Fibroblast of skin of right quadriceps (primary cell): ENCODE results near the gene MSMP.

Experiments
- DNase-seq: peaks from one replicate; pipeline ENCODE4 v3.0.0-alpha.2; 2013

The MSMP gene

GRCh38 chr9:35771075-35771433 is 17.0 kb upstream of the MSMP start:
- DNase-seq: no peak

GRCh38 chr9:35769763-35770162 is 15.7 kb upstream of the MSMP start:
- no peak for DNase-seq

- no peak for DNase-seq
These were observed 13.4 kb upstream of the MSMP start for GRCh38 chr9:35767458-35767857.

- no peak for DNase-seq
These were observed 12.9 kb upstream of the MSMP start for GRCh38 chr9:35766997-35767396.

GRCh38 chr9:35763803-35764202 is 9.7 kb upstream of the MSMP start:
- no peak for DNase-seq

- no peak for DNase-seq
These were observed 9.1 kb upstream of the MSMP start for GRCh38 chr9:35763181-35763580.

DNA sequence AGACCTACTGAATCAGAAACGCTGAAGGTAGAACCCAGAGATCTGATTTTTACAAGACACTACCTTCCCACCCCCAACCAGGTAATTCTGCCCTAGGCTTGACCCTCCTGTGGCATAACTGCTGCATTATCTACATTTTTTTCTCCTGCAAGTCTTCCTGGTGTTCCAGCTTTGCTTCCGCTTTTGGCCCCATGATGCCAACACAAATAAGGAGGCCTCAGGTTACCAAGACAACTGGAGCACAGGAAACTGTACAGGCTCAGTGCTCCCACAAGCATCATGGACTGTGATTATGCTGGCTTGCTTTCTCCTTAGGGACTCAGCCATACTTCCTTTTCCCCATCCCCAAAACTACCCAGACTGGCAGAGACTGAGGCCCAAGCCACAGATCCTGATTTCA is 6.6 kb upstream of the MSMP start:
- peak; percentile 20 for DNase-seq

DNA sequence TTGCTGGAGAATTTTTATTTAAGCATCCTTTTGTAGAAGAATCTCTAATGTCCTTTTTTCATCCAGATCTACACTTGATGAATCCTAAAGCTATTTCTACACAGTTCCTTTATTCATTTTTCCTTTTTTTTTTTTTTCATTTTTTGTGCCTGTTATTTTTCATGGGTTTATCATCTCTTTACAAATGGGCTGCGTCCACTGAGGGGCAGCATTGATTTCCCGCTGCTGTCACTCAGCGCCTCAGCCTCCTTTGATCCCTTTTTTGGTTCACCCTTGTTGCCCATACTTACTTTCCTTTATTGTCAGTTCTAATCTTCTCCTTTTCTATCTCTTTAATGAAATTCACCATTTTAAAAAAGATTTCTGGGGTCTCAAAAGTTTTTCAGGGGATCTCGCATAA is 5.7 kb upstream of the MSMP start:
- no peak for DNase-seq

- DNase-seq: no peak
These were observed 4.5 kb upstream of the MSMP start for GRCh38 chr9:35758475-35759050.

- no peak for DNase-seq
These were observed 3.8 kb upstream of the MSMP start for GRCh38 chr9:35757892-35758275.

GRCh38 chr9:35757226-35757891 is 3.3 kb upstream of the MSMP start:
- no peak for DNase-seq

GRCh38 chr9:35756275-35757225 is 2.5 kb upstream of the MSMP start:
- DNase-seq: no peak

GRCh38 chr9:35755071-35755470 is 995 bp upstream of the MSMP start:
- DNase-seq: no peak

DNA sequence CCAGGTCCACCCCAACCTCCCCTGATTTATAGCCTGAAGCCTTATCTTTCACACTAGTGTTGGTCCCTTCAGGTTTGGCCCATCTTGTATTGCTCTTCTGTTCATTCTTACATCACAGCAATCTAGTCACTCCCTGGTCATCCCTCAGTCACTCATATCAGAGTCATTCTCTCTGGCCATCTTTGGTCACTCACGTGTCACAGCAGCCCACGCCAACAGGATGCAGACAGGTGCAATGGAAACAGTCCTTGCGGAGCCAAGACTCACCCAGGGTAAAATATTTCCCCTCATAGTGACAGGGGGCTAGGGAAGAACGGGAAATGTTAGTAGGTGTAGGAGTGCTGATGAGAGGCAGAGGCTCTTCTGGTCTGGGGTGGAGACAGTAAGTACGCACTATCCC is 610 bp downstream of the MSMP start:
- DNase-seq: no peak

- DNase-seq: no peak
These were observed 3.9 kb downstream of the MSMP start for GRCh38 chr9:35750256-35750531.

GRCh38 chr9:35749515-35750255 is 4.4 kb downstream of the MSMP start:
- no peak for DNase-seq

GRCh38 chr9:35748858-35749514 is 5.1 kb downstream of the MSMP start, which contains the start of the genes GBA2 and RGP1:
TSS of gene GBA2 (minus strand) at chr9:35749228. CDS start at chr9:35748704, 524 bp downstream.
TSS of gene RGP1 (plus strand) at chr9:35749287. CDS start at chr9:35749756, 469 bp downstream.
- DNase-seq: peak; percentile 53

- no peak for DNase-seq
These were observed 5.7 kb downstream of the MSMP start for GRCh38 chr9:35748242-35748857.

- no peak for DNase-seq
These were observed 7.5 kb downstream of the MSMP start for GRCh38 chr9:35746583-35746982.

- DNase-seq: no peak
These were observed 8.5 kb downstream of the MSMP start for GRCh38 chr9:35745569-35745968.

DNA sequence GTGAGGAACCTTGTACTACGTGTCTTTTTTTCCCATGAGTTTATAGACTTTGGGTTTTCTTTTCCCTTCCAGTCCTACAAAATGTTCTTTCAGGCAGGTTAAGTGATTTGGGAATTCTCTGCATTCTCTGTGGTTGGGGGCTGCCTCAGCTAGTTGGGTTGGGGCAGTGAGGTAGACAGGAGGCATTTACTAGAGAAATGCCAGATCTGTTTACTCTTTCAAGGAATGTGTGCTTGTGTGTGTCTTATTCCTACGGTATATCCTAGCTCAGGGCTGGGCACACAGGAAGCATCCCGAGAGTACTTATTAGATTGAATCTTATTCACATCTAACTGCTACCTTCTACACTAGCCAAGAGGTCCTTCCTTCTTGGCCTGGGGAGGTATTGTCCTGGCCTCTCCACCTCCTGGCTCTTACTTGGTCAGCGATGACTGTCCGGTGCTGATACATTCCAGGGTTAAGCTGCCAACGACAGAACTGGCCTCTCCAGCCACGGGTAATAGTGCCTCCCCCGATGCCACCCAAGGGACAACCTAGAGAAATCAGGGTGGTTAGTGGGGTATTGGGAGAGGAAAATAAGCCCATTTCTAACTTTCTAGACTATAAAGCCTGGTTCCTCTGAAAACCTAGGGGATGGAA is 10.1 kb downstream of the MSMP start:
- no peak for DNase-seq

DNA sequence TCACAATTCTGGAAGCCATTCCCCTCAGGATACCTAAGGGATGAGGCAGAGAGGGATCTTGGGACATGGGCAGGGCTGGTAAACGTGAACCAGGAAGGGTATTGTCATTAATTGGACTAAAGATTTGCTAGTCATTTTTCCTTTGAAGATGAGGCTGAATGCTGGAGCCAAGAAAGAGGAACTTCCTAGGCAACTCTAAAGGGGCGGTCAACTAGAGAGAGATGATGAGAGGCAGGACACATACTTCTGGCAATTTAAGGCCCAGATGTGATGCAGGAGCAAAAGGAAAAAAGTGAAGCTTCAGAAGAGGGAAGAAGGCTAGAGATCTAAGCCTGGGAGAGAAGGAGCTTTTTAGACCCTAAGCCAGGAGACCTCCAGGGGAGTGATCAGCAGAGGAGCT is 10.6 kb downstream of the MSMP start:
- no peak for DNase-seq
